HG03139 (cell line): ENCODE data around the gene PCYT1A.
"Not testable (repeated sequence)": the region's sequence is repeated elsewhere in the genome, so short reads cannot be mapped to it uniquely, and the experiment has no call there.

Experiments
- ATAC-seq: cut with Tn5 transposase; IDR thresholded peaks from one replicate; pipeline ENCODE4 v1.9.1; 2021; ENCODE audit not compliant: unreplicated experiment

The PCYT1A gene

GRCh38 chr3:196216089-196216564, 71.4 kb downstream of the PCYT1A start, which contains the start of gene SLC51A:
SLC51A (plus strand) TSS chr3:196216534; CDS start chr3:196216713, 179 bp downstream.
- no peak for ATAC-seq

- ATAC-seq = no peak
These were observed 72.0 kb downstream of the PCYT1A start for GRCh38 chr3:196215493-196216020.

- no peak for ATAC-seq
These were observed 72.6 kb downstream of the PCYT1A start for GRCh38 chr3:196214783-196215441.

GRCh38 chr3:196210673-196211556, 76.6 kb downstream of the PCYT1A start, which contains the start of gene ZDHHC19:
ZDHHC19 (minus strand) TSS chr3:196211400; CDS start chr3:196211315, 85 bp downstream.
- ATAC-seq = no peak

- not testable (repeated sequence) for ATAC-seq
These were observed 77.4 kb downstream of the PCYT1A start for GRCh38 chr3:196209944-196210672.

GRCh38 chr3:196208942-196209695, 78.4 kb downstream of the PCYT1A start:
- ATAC-seq = no peak

- ATAC-seq = no peak
These were observed 79.5 kb downstream of the PCYT1A start for GRCh38 chr3:196207833-196208607.

- no peak for ATAC-seq
These were observed 80.2 kb downstream of the PCYT1A start for GRCh38 chr3:196207159-196207832.

GRCh38 chr3:196205442-196206205, 81.9 kb downstream of the PCYT1A start:
- not testable (repeated sequence) for ATAC-seq

GRCh38 chr3:196203846-196204245, 83.7 kb downstream of the PCYT1A start:
- no peak for ATAC-seq

GRCh38 chr3:196202516-196202970, 85.0 kb downstream of the PCYT1A start:
- ATAC-seq = no peak

GRCh38 chr3:196198771-196199753, 88.5 kb downstream of the PCYT1A start:
- no peak for ATAC-seq

- ATAC-seq = no peak
These were observed 89.3 kb downstream of the PCYT1A start for GRCh38 chr3:196198081-196198675.

- ATAC-seq = no peak
These were observed 90.0 kb downstream of the PCYT1A start for GRCh38 chr3:196197524-196197923.

GRCh38 chr3:196195664-196196265, 91.8 kb downstream of the PCYT1A start:
- no peak for ATAC-seq

- no peak for ATAC-seq
These were observed 93.0 kb downstream of the PCYT1A start for GRCh38 chr3:196194542-196194915.
